GM12891 (cell line): ENCODE measurements around the gene OXER1.

ENCODE experiments used
- DNase-seq: peaks from one replicate; pipeline ENCODE4 v3.0.0; 2011; ENCODE audit warnings: low spot score; ENCODE audit not compliant: insufficient read length
- FAIRE-seq: peaks from 2 replicates; lab custom pipeline; 2011; peaks lifted over from hg19 to GRCh38; lab: Jason Lieb, UNC
- PAX5 ChIP-seq: IDR thresholded peaks from 2 replicates; pipeline ENCODE4 v1.6.1; 2011; ENCODE audit warnings: low read length, moderate library complexity, mild to moderate bottlenecking; ENCODE audit not compliant: insufficient read depth, severe bottlenecking
- POLR2A ChIP-seq: IDR thresholded peaks from 2 replicates; pipeline ENCODE4 v1.6.1; 2011; ENCODE audit warnings: low read depth, low read length, control low read depth
- POLR2AphosphoS5 ChIP-seq: IDR thresholded peaks from 2 replicates; pipeline ENCODE4 v1.6.1; 2011; ENCODE audit warnings: low read depth, low read length, control low read depth
- POU2F2 ChIP-seq: IDR thresholded peaks from 2 replicates; pipeline ENCODE4 v1.6.1; 2011; ENCODE audit warnings: low read depth, mild to moderate bottlenecking, control low read depth, low read length, moderate library complexity
- SPI1 ChIP-seq: IDR thresholded peaks from 2 replicates; pipeline ENCODE4 v1.6.1; 2011; ENCODE audit warnings: low read depth, low read length, control low read depth
- TAF1 ChIP-seq: IDR thresholded peaks from 2 replicates; pipeline ENCODE4 v1.6.1; 2011; ENCODE audit warnings: low read depth, low read length, control low read depth

Gene OXER1

DNA sequence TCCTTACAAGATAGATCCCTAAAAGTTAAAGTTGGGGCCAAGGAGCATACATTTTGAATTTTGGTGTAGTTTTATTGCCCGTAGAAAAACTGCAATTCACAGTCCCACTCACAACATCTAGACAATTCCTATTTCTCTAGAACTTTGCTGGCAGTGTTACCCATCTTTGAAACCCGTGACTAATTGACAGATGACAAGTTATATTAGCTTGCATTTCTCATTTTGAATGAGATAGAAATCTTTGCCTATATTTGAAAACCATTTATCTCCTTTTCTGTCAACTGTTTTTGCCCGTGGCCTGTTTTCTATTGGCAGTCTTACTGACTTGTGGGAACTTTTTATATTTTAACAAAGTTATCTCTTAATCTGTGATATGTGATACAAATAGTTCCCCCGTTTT, 50.0 kb downstream of the OXER1 start:
- no peak for FAIRE-seq
- TF ChIP-seq TAF1 (no peak), SPI1 (no peak), POLR2AphosphoS5 (no peak), POU2F2 (no peak), POLR2A (no peak), PAX5 (no peak)

DNA sequence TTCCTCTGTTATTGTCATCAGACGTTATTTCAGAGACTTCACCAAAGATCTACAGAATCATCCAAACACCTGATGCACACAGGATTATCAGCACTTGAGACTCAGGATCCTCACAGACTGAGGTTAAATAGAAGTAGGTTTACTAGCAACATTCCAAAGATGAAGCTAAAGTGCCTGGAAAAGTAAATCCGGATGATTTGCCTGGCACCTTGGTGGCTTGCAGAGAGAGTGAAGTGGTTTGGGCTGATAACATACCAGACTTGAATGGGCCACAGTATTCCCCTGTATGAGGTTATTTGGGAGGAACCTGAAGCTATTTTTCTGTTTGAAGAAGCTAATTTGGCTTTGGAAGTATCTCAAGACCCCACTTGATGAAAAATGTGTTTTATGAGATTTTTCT, 51.0 kb downstream of the OXER1 start:
- TF ChIP-seq SPI1: no peak
- TF ChIP-seq POLR2A: no peak
- no peak for TF ChIP-seq TAF1
- TF ChIP-seq POU2F2: no peak
- TF ChIP-seq POLR2AphosphoS5: no peak
- no peak for TF ChIP-seq PAX5

More for the DNA sequence above, 50.0 kb downstream of the OXER1 start:
- no peak for DNase-seq

More for the DNA sequence above, 51.0 kb downstream of the OXER1 start:
- FAIRE-seq (no peak), DNase-seq (no peak)
